GM12878 (cell line): Measurements from ENCODE around the gene YDJC. TPM values are rescaled to one million over a fixed set of nuclear protein-coding genes. Genes with fewer than 3 reads are reported as not detected.

Source experiments
- ATAC-seq: fragments of 200-7000 bp; cut with Tn5 transposase; 3 replicates; pipeline ENCODE4 v1.9.1; 2020; ENCODE audit warnings: mild to moderate bottlenecking, moderate library complexity
- BruUV-seq: library from RNA; stranded (reverse); fragments of 400-500 nt; replicated peaks from 2 replicates; lab custom pipeline; 2021; lab: Mats Ljungman, UMichigan
- CTCF ChIA-PET: fragments of 300-600 bp; sonication (Branson Sonifier 250); formaldehyde crosslinking; extraction: SDS; loops from one replicate; lab custom pipeline; 2021; ENCODE audit warnings: inconsistent platforms; lab: Yijun Ruan, JAX
- POLR2A ChIA-PET: fragments of 350-600 bp; formaldehyde crosslinking; extraction: SDS; loops from one replicate; lab custom pipeline; 2021; ENCODE audit warnings: inconsistent platforms; lab: Charles Lee
- RAD21 ChIA-PET: fragments of 300-600 bp; sonication (Branson Sonifier 250); formaldehyde crosslinking; loops from one replicate; lab custom pipeline; 2023; ENCODE audit warnings: antibody characterized with exemption; ENCODE audit not compliant: unreplicated experiment; lab: Charles Lee
- SMC1A ChIA-PET: fragments of 300-600 bp; sonication (Branson Sonifier 250); formaldehyde crosslinking; loops from one replicate; lab custom pipeline; 2023; ENCODE audit not compliant: unreplicated experiment, uncharacterized antibody; lab: Charles Lee
- DNase-seq: peaks from one replicate; pipeline ENCODE4 v3.0.0-alpha.2; 2011; ENCODE audit warnings: low read depth, low spot score
- FAIRE-seq: peaks from 3 replicates; lab custom pipeline; 2011; peaks lifted over from hg19 to GRCh38; lab: Jason Lieb, UNC
- H2AFZ ChIP-seq: 2 replicates; pipeline ENCODE4 v1.6.0; 2011; ENCODE audit warnings: low read depth, low read length, control low read depth; ENCODE audit not compliant: control insufficient read depth
- H3K27ac ChIP-seq: 2 replicates; pipeline ENCODE4 v1.5.1; 2011; ENCODE audit warnings: control low read depth; ENCODE audit not compliant: control insufficient read depth, insufficient read depth
- H3K27me3 ChIP-seq, 2 experiments: replicated peaks in 1 of 2; 2 replicates each; pipeline versions ENCODE4 v1.6.0 to v1.6.1; 2011; ENCODE audit warnings: low read length in 1 of 2; ENCODE audit not compliant: control insufficient read depth in 2 of 2, insufficient read depth in 2 of 2
- H3K36me3 ChIP-seq, 2 experiments: 2 replicates each; pipeline ENCODE4 v1.5.1; 2011; ENCODE audit warnings: low read length in 1 of 2; ENCODE audit not compliant: control insufficient read depth in 2 of 2, insufficient read depth in 2 of 2
- H3K4me1 ChIP-seq: 2 replicates; pipeline ENCODE4 v1.6.1; 2011; ENCODE audit warnings: mild to moderate bottlenecking, low read length, moderate library complexity, mixed read lengths; ENCODE audit not compliant: control insufficient read depth, insufficient read depth
- H3K4me2 ChIP-seq: 2 replicates; pipeline ENCODE4 v1.6.0; 2011; ENCODE audit warnings: control low read depth; ENCODE audit not compliant: control insufficient read depth, insufficient read depth
- H3K4me3 ChIP-seq: fragments of 200-600 bp; sonication (generic); 2 replicates; pipeline ENCODE4 v1.5.1; 2016
- H3K79me2 ChIP-seq: 2 replicates; pipeline ENCODE4 v1.6.0; 2011; ENCODE audit warnings: low read length; ENCODE audit not compliant: control insufficient read depth, insufficient read depth
- H3K9ac ChIP-seq: 2 replicates; pipeline ENCODE4 v1.8.0; 2011; ENCODE audit warnings: low read length, control low read depth, mixed read lengths; ENCODE audit not compliant: control insufficient read depth, insufficient read depth
- H3K9me3 ChIP-seq: replicated peaks from 3 replicates; pipeline ENCODE4 v1.5.1; 2011; ENCODE audit warnings: mild to moderate bottlenecking, low read length; ENCODE audit not compliant: control insufficient read depth, insufficient read depth
- H4K20me1 ChIP-seq: 2 replicates; pipeline ENCODE4 v1.6.0; 2011; ENCODE audit not compliant: control insufficient read depth, insufficient read depth
- BCL3 ChIP-seq: IDR thresholded peaks from 2 replicates; pipeline ENCODE4 v1.6.1; 2011; ENCODE audit warnings: borderline replicate concordance, low read depth, mild to moderate bottlenecking, moderate library complexity, low read length; ENCODE audit not compliant: insufficient read depth, poor library complexity, severe bottlenecking
- CBFB ChIP-seq: IDR thresholded peaks from 2 replicates; pipeline ENCODE4 v1.6.1; 2016; ENCODE audit warnings: antibody characterized with exemption, low read depth
- EGR1 ChIP-seq, 2 experiments: IDR thresholded peaks; 1 replicate in 1 of 2; 2 replicates in 1 of 2; pipeline ENCODE4 v1.6.1; 2011 to 2012; ENCODE audit warnings: low read depth in 2 of 2, low read length in 2 of 2, borderline replicate concordance in 1 of 2, mild to moderate bottlenecking in 1 of 2, moderate library complexity in 1 of 2
- IRF5 ChIP-seq: fragments of 450-650 bp; IDR thresholded peaks from 2 replicates; pipeline ENCODE4 v1.6.1; 2017; ENCODE audit warnings: borderline replicate concordance
- MLLT1 ChIP-seq: fragments of 450-650 bp; IDR thresholded peaks from 2 replicates; pipeline ENCODE4 v1.6.1; 2016; ENCODE audit warnings: mild to moderate bottlenecking
- MYB ChIP-seq: fragments of 150-350 bp; IDR thresholded peaks from 2 replicates; pipeline ENCODE4 v1.6.1; 2014; ENCODE audit warnings: mild to moderate bottlenecking, low read depth, low read length, borderline replicate concordance
- NFYB ChIP-seq: IDR thresholded peaks from 2 replicates; pipeline ENCODE4 v1.6.1; 2011; ENCODE audit warnings: low read depth, mild to moderate bottlenecking, low read length, improper control_type of control experiment, moderate library complexity; ENCODE audit not compliant: insufficient read depth
- NRF1 ChIP-seq: conservative IDR thresholded peaks from 2 replicates; pipeline ENCODE4 v1.6.1; 2011; ENCODE audit warnings: mild to moderate bottlenecking, low read depth, low read length, improper control_type of control experiment
- PKNOX1 ChIP-seq: fragments of 450-650 bp; IDR thresholded peaks from 2 replicates; pipeline ENCODE4 v1.6.1; 2016; ENCODE audit warnings: mild to moderate bottlenecking
- RBBP5 ChIP-seq: fragments of 200-600 bp; sonication (generic); conservative IDR thresholded peaks from 2 replicates; pipeline ENCODE4 v1.6.1; 2016
- SMAD5 ChIP-seq: IDR thresholded peaks from 2 replicates; pipeline ENCODE4 v1.6.1; 2016; ENCODE audit warnings: antibody characterized with exemption, low read depth
- SUPT20H ChIP-seq: IDR thresholded peaks from 2 replicates; pipeline ENCODE4 v1.6.1; 2011; ENCODE audit warnings: low read depth, mild to moderate bottlenecking, low read length, moderate library complexity, borderline replicate concordance; ENCODE audit not compliant: control insufficient read depth
- TARDBP ChIP-seq: IDR thresholded peaks from 2 replicates; pipeline ENCODE4 v1.6.1; 2016; ENCODE audit warnings: borderline replicate concordance
- USF2 ChIP-seq: IDR thresholded peaks from 2 replicates; pipeline ENCODE4 v1.6.1; 2011; ENCODE audit warnings: low read depth, low read length, improper control_type of control experiment, borderline replicate concordance
- ZBED1 ChIP-seq: IDR thresholded peaks from 2 replicates; pipeline ENCODE4 v1.6.1; 2016; ENCODE audit warnings: borderline replicate concordance
- ZNF217 ChIP-seq: fragments of 450-650 bp; IDR thresholded peaks from 2 replicates; pipeline ENCODE4 v1.6.1; 2017; ENCODE audit warnings: antibody characterized with exemption, mild to moderate bottlenecking
- ZNF274 ChIP-seq: IDR thresholded peaks from one replicate; pipeline ENCODE4 v1.8.0; 2011; ENCODE audit not compliant: insufficient read length, insufficient read depth
- WGBS: methylation state at CpG from one replicate; pipeline ENCODE4 v1.1.6; 2016; ENCODE audit warnings: low lambda C conversion rate; ENCODE audit not compliant: insufficient replicate concordance, insufficient coverage; ENCODE audit errors: missing lambda C conversion rate; 5-methylcytosine and 5-hydroxymethylcytosine counted together
- in situ Hi-C: fragments of 300-500 bp; cut with MboI; formaldehyde crosslinking; loops from 9 replicates; pipeline ENCODE4 v1.14.3; 2018; ENCODE audit warnings: mixed read lengths
- intact Hi-C: fragments of 100-400 bp; cut with micrococcal nuclease; formaldehyde crosslinking; loops from one replicate; pipeline ENCODE4 v1.14.2; 2022; ENCODE audit not compliant: unreplicated experiment
- polyA plus RNA-seq, 11 experiments: library from polyadenylated mRNA; depleted of rRNA in 4 of 11; unstranded in 6 of 11; stranded (reverse) in 5 of 11; fragments of >200 nt; fragmentation: Nextera tagmentation in 4 of 11; fragmentation: Illumina TruSeq in 1 of 11; extraction: Ambion mirVana in 4 of 11; extraction: Trizol in 1 of 11; gene quantifications; 1 replicate in 1 of 11; 2 replicates in 10 of 11; pipeline versions ENCODE4 v1.2.1 to v1.2.3, GENCODE V29; 2011 to 2016; ENCODE audit warnings: inconsistent platforms in 2 of 11, missing spikeins in 2 of 11, low read depth in 1 of 11
- total RNA-seq, 4 experiments: library from RNA; depleted of rRNA in 3 of 4; stranded (reverse); fragments of >200 nt in 3 of 4; fragmentation: Illumina TruSeq in 1 of 4; extraction: Trizol in 1 of 4; gene quantifications; 2 replicates each; pipeline versions ENCODE4 v1.2.1 to v1.2.3, GENCODE V29; 2013 to 2021
- TF ChIP-seq, protein P1 (sequence below): IDR thresholded peaks from 2 replicates; pipeline ENCODE4 v1.6.1; 2012; ENCODE audit warnings: low read depth, low read length, improper control_type of control experiment

The YDJC gene
- total and polyA plus RNA-seq, 10 of the 15 experiments (the other 5 are each of a cell fraction or from before 2014, with no cell fraction given) = 1.00 to 77.6 (median 38.4) TPM

GRCh38 chr22:21679383-21679782 lies 49.6 kb upstream of the YDJC start:
- no peak overlapping the region for H3K27ac ChIP-seq
- H3K27me3 ChIP-seq = no peaks in the 10 kb centered on the region
- in situ Hi-C loops = no loop called here
- H3K79me2 ChIP-seq = no peaks in the 10 kb centered on the region
- no peak for DNase-seq
- H3K9ac ChIP-seq = no peak overlapping the region
- ChIA-PET SMC1A (no interaction called here), RAD21 (no interaction called here), CTCF (interaction anchor here (1.1 kb wide), 1 partner anchor 32 kb away, joined by 3 read pairs; no protein-coding TSS in a partner anchor), POLR2A (interaction anchor here (0.7 kb wide), 1 partner anchor 26 kb away, joined by 3 read pairs; no protein-coding TSS in a partner anchor)
- BruUV-seq = no TSS peak
- no peak overlapping the region for H3K4me3 ChIP-seq
- no peak for ATAC-seq
- intact Hi-C loops = no loop called here
- whole genome bisulfite sequencing = 99% methylated on average over 4 of the region's 4 CpGs
- H3K4me1 ChIP-seq = no peaks in the 10 kb centered on the region
- H4K20me1 ChIP-seq = no peaks in the 10 kb centered on the region
- H3K4me2 ChIP-seq = no peak overlapping the region
- no peak overlapping the region for H2AFZ ChIP-seq
- no peaks in the 10 kb centered on the region for H3K9me3 ChIP-seq
- FAIRE-seq = no peak
- peaks cover 12 to 17% of the 10 kb centered on the region in 2 experiments for H3K36me3 ChIP-seq
- no peak for TF ChIP-seq CBFB
- no peak for TF ChIP-seq TARDBP
- no peak for TF ChIP-seq MYB
- TF ChIP-seq SUPT20H = no peak
- no peak for TF ChIP-seq SMAD5
- no peak for TF ChIP-seq IRF5
- no peak for TF ChIP-seq ZNF217
- TF ChIP-seq EGR1 (IDR thresholded peaks at IDR 0.05; ENCODE audit: borderline replicate concordance in 1 of 2, low read depth in 2 of 2, low read length in 2 of 2) = no peak
- no peak for TF ChIP-seq NFYB
- TF ChIP-seq ZNF274 = no peak
- TF ChIP-seq, protein P1, sequence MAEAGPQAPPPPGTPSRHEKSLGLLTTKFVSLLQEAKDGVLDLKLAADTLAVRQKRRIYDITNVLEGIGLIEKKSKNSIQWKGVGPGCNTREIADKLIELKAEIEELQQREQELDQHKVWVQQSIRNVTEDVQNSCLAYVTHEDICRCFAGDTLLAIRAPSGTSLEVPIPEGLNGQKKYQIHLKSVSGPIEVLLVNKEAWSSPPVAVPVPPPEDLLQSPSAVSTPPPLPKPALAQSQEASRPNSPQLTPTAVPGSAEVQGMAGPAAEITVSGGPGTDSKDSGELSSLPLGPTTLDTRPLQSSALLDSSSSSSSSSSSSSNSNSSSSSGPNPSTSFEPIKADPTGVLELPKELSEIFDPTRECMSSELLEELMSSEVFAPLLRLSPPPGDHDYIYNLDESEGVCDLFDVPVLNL = no peak
- no peak for TF ChIP-seq NRF1
- TF ChIP-seq BCL3 = no peak
- no peak for TF ChIP-seq RBBP5
- no peak for TF ChIP-seq ZBED1
- no peak for TF ChIP-seq PKNOX1
- no peak for TF ChIP-seq USF2
- TF ChIP-seq MLLT1 = no peak
